ENCODE measurements around the gene EPX.

EPX gene

DNA sequence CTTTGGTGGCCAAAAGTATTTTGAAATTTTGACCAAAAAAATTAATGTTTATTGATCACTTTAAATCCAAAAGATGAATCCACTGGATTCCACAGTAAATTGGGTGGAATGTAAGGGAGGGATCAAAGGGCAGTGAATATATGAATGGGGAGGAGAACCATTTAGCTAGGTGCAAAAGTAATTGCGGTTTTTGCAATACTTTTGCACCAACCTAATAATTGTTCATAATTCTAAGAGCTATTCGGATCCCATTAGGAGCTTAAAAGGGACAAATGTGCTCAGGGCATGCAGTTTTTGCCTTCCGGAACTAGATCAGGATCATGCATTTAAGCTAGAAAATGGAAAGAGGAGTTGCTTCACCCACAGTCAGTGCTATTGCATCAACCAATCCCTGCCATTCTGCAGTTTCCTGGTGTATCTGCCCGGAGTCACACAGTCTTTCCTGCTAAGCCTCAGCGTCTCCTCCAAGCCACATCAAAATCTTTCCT is 45.7 kb downstream of the EPX start, which contains the start of gene LPO:
Gene LPO (plus strand): TSS at position 438 of the 488 bp plus-strand sequence. CDS start 4,396 bp downstream, outside the sequence.
- TF ChIP-seq, protein P1, sequence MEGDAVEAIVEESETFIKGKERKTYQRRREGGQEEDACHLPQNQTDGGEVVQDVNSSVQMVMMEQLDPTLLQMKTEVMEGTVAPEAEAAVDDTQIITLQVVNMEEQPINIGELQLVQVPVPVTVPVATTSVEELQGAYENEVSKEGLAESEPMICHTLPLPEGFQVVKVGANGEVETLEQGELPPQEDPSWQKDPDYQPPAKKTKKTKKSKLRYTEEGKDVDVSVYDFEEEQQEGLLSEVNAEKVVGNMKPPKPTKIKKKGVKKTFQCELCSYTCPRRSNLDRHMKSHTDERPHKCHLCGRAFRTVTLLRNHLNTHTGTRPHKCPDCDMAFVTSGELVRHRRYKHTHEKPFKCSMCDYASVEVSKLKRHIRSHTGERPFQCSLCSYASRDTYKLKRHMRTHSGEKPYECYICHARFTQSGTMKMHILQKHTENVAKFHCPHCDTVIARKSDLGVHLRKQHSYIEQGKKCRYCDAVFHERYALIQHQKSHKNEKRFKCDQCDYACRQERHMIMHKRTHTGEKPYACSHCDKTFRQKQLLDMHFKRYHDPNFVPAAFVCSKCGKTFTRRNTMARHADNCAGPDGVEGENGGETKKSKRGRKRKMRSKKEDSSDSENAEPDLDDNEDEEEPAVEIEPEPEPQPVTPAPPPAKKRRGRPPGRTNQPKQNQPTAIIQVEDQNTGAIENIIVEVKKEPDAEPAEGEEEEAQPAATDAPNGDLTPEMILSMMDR (IDR thresholded peaks at IDR 0.05; ENCODE audit: low read depth, low read length, missing control alignments), result no peak
- in situ Hi-C loops (cut with HindIII; ENCODE audit: low pct_ligation_motif_present, low sequenced_read_pairs), result no loop called here

DNA sequence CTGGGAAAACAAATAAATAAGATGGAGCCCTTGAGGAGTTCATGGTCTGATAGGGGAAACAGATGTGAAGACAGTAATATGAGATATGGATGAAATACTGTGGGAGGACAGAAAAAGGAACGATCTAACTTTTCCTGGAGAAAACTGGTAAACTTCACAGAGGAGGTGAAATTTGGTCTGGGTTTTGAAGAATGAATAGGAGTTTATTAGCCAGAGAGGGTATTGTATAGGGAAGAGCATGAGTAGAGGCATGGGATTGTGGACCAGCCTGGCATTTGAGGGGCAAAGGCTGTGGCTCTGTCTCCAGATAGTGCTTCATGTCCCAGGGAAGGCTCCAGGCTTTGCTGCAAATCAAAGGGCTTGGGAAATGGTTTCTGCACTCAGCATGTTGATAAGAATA is 47.5 kb downstream of the EPX start:
- Histone ChIP-seq H3K27me3 (replicated peaks) (peaks cover 9% of the 10 kb centered on the region), H3K4me3 (ENCODE audit: low read depth, low read length) (no peak overlapping the region), H3K36me3 (replicated peaks) (no peaks in the 10 kb centered on the region), H3K27ac (no peak overlapping the region)
- in situ Hi-C loops (cut with HindIII; ENCODE audit: low pct_ligation_motif_present, low sequenced_read_pairs), result no loop called here
- TF ChIP-seq, protein P1 (IDR thresholded peaks at IDR 0.05; ENCODE audit: low read depth, low read length, missing control alignments), result no peak
- no peak for DNase-seq

More for the DNA sequence above, 45.7 kb downstream of the EPX start, which contains the start of gene LPO:
- no peak for DNase-seq
- no peak within 1 kb of the TSS for H3K27ac ChIP-seq
- H3K27me3 ChIP-seq (replicated peaks), result peaks cover 9% of the 10 kb centered on the region
- H3K36me3 ChIP-seq (replicated peaks), result no peaks in the 10 kb centered on the region
- H3K4me3 ChIP-seq (ENCODE audit: low read depth, low read length), result no peak within 1 kb of the TSS

DNA sequence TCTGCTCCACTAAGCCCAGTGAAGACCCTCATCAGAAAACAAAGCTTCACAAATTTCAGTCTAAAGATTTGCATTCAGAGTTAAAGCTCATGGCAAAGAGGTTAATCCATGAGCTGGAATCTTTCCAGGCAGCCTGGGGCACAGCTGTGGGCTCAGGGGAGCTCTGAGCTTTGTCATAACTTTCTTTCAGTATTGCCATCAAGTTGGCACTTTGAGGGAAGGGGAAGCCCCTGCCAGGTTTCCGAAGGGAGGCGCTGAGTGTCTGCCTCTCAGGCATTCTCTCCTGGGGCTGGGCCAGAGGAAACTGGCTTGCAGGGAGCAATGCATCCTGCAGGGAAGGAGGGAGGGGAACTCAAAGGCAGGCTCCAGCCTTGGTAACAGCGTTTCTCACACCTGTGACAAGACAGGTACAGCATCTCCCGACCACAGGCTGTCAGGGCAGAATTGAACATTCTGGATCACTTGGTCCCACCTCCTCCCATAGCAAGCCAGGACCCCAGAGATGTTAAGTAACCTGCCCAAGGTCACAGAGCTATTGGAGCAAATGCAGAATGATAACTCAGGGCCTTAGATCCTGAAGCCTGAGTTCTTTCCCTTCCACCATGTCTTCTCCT is 49.8 kb downstream of the EPX start:
- H3K4me3 ChIP-seq (ENCODE audit: low read depth, low read length), result no peak overlapping the region
- H3K27me3 ChIP-seq (replicated peaks), result peaks cover 9% of the 10 kb centered on the region
- in situ Hi-C loops (cut with HindIII; ENCODE audit: low pct_ligation_motif_present, low sequenced_read_pairs), result no loop called here
- TF ChIP-seq, protein P1 (IDR thresholded peaks at IDR 0.05; ENCODE audit: low read depth, low read length, missing control alignments), result no peak
- no peak for DNase-seq
- H3K36me3 ChIP-seq (replicated peaks), result no peaks in the 10 kb centered on the region
- H3K27ac ChIP-seq, result no peak overlapping the region

DNA sequence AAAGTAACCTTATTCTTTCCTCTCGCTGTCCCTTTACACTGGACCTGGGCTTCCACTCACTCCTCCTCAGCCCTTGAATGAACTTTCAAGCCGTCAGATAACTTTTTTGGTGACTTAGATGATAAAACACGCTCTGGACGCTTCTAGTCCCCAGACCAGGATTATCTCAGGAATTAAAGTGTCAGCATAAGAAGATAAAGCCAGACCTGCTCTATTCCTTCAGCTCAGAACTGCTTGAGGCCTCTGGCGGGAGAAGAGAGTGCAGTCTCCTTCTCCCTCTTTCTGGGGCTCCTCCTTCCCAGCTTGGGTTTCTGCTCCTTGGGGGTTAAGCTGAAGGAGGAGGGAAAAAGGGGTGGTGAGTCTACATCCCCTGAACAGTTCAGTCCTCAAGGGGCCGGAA is 52.4 kb downstream of the EPX start:
- TF ChIP-seq, protein P1 (IDR thresholded peaks at IDR 0.05; ENCODE audit: low read depth, low read length, missing control alignments), result no peak
- no peak overlapping the region for H3K27ac ChIP-seq
- no peak overlapping the region for H3K4me3 ChIP-seq (ENCODE audit: low read depth, low read length)
- in situ Hi-C loops (cut with HindIII; ENCODE audit: low pct_ligation_motif_present, low sequenced_read_pairs), result no loop called here
- peaks cover 7% of the 10 kb centered on the region for H3K27me3 ChIP-seq (replicated peaks)
- H3K36me3 ChIP-seq (replicated peaks), result no peaks in the 10 kb centered on the region
- DNase-seq, result no peak

DNA sequence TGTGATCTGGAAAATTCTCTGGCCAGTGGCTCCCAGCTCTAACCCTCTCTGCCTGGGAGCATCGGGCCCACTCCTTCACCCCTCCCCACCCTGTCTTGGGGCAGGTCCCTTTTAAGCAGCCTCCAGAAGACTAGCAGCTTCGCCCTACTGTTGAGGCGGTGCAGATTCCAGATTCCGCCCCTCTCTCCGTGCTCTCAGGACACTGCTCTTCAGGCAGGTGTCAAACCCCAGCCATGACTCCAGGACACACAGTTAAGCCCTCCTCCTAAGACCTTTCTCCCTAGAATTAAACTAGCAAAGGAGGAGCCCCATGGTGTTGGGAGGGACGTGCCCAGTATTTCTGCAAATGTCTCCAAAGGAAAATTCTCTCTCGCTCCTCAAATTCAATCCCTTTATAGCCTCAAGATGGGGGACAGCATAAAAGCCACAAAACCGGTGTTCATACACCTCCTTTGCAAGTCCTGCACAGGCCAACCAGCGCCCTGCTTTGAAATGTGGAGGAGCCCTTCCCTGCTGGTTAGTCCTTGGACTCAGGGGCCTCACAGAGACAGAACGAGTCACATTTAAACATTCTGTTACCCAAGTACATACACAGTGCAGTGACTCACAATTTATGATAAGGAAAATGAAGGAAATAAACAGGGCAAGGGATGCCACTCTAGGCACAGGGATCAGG is 53.0 kb downstream of the EPX start:
- Histone ChIP-seq H3K36me3 (replicated peaks) (no peaks in the 10 kb centered on the region), H3K27me3 (replicated peaks) (peaks cover 2% of the 10 kb centered on the region), H3K27ac (no peak overlapping the region), H3K4me3 (ENCODE audit: low read depth, low read length) (no peak overlapping the region)
- no peak for DNase-seq
- in situ Hi-C loops (cut with HindIII; ENCODE audit: low pct_ligation_motif_present, low sequenced_read_pairs), result no loop called here
- TF ChIP-seq, protein P1 (IDR thresholded peaks at IDR 0.05; ENCODE audit: low read depth, low read length, missing control alignments), result no peak
